ENCODE measurements around the gene NCEH1. TPM values are rescaled to one million over a fixed set of nuclear protein-coding genes. Genes with fewer than 3 reads are reported as not detected.
A peak's percentile ranks its signal among the peaks of the same experiment; 100 is the strongest.

The NCEH1 gene
- total RNA-seq, 4 donors from 2014 or later, result 4.5 to 9.3 (median 6.1) TPM

DNA sequence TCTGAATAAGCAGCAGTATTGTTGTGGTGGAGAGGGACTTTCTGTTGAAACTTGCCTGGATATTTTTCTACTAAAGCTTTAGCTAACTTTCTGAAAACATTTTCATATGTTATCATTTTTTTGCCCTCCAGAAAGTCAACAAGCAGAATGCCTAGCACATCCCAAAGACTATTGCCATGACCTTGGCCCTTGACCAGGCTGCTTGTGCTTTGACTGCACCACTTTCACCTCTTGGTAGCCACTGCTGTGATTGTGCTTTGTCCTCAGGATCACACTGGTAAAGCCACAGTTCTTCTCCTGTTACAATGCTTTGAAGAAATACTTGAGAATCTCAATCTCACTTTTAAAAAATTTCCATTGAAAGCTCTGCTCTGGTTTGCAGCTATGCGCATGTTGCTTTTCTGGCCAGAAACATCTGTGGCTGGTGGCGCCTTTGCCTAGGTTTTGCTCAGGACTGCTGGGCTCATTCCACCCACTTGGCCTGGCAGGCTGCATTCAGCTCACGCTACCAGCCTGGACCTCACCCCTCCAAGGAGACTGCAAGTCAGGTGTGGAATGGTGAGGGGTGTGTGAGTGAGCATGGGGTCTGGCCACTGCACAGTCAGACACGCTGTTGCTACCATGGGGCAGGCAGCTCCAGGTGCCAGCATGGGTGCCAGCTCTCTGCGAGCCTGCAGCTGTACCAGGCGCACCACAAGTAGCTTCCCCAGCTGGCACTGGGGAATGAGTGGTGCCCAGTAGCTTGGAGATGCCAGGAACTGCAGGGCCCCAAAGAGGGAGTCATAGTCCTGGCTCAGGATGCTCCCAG, 97.8 kb downstream of the NCEH1 start:
- Histone ChIP-seq H3K27ac (no peak overlapping the region), H3K4me1 (peaks cover 0 to 18% (median 0%) of the 10 kb centered on the region in 3 donors), H3K36me3 (no peaks in the 10 kb centered on the region), H3K27me3 (no peaks in the 10 kb centered on the region), H3K9me3 (no peaks in the 10 kb centered on the region), H3K4me3 (no peak overlapping the region)
- WGBS, 2 donors (ENCODE audit: low coverage in 1 of 2), result 100% methylated on average over 1 of the region's 6 CpGs; no CpG with 5 or more reads in 1 of the 2 donors
- no peak for TF ChIP-seq CTCF (IDR thresholded peaks at IDR 0.05)
- TF ChIP-seq POLR2AphosphoS5 (IDR thresholded peaks at IDR 0.05), result no peak
- no peak for ATAC-seq

- Histone ChIP-seq H3K4me3 (no peak overlapping the region), H3K9me3 (no peaks in the 10 kb centered on the region), H3K36me3 (no peaks in the 10 kb centered on the region), H3K27me3 (no peaks in the 10 kb centered on the region), H3K4me1 (peaks cover 0 to 14% (median 0%) of the 10 kb centered on the region in 3 donors), H3K27ac (peak overlapping the region in 1 of 4 donors; percentile 51)
- 90 to 92% methylated on average over 6 of the region's 6 CpGs for WGBS, 2 donors (ENCODE audit: low coverage in 1 of 2)
- ATAC-seq, result no peak
- TF ChIP-seq POLR2AphosphoS5 (IDR thresholded peaks at IDR 0.05), result no peak
- no peak for TF ChIP-seq EP300 (IDR thresholded peaks at IDR 0.05)
- TF ChIP-seq POLR2A (IDR thresholded peaks at IDR 0.05), result no peak
- TF ChIP-seq CTCF (IDR thresholded peaks at IDR 0.05), result no peak
Measured at GRCh38 chr3:172609750-172610149, 101.1 kb downstream of the NCEH1 start.

- Histone ChIP-seq H3K27me3 (no peaks in the 10 kb centered on the region), H3K4me1 (peaks cover 0 to 14% (median 0%) of the 10 kb centered on the region in 3 donors), H3K9me3 (no peaks in the 10 kb centered on the region), H3K36me3 (no peaks in the 10 kb centered on the region), H3K4me3 (no peak overlapping the region), H3K27ac (peak overlapping the region in 2 of 4 donors; percentile 18 to 51)
- TF ChIP-seq EP300 (IDR thresholded peaks at IDR 0.05) (no peak), POLR2AphosphoS5 (IDR thresholded peaks at IDR 0.05) (peak; percentile 14)
- WGBS, 2 donors (ENCODE audit: low coverage in 1 of 2), result 58 to 61% methylated on average over 2 of the region's 2 CpGs
- ATAC-seq, result peak; percentile 13
Measured at GRCh38 chr3:172608575-172608974, 102.3 kb downstream of the NCEH1 start.

- Histone ChIP-seq H3K9me3 (no peaks in the 10 kb centered on the region), H3K36me3 (no peaks in the 10 kb centered on the region), H3K4me1 (peaks cover 0 to 14% (median 0%) of the 10 kb centered on the region in 3 donors), H3K27me3 (no peaks in the 10 kb centered on the region), H3K4me3 (no peak overlapping the region), H3K27ac (peak overlapping the region in 3 of 4 donors; percentile 28 to 51 (median 46))
- no peak for ATAC-seq
- WGBS, 2 donors (ENCODE audit: low coverage in 1 of 2), result 57 to 80% methylated on average over 2 of the region's 2 CpGs
- TF ChIP-seq CTCF (IDR thresholded peaks at IDR 0.05), result no peak
- no peak for TF ChIP-seq POLR2A (IDR thresholded peaks at IDR 0.05)
- no peak for TF ChIP-seq POLR2AphosphoS5 (IDR thresholded peaks at IDR 0.05)
- TF ChIP-seq EP300 (IDR thresholded peaks at IDR 0.05), result no peak
Measured at GRCh38 chr3:172607305-172608121, 103.4 kb downstream of the NCEH1 start.

GRCh38 chr3:172606021-172606420, 104.8 kb downstream of the NCEH1 start:
- TF ChIP-seq POLR2A (IDR thresholded peaks at IDR 0.05) (no peak), CTCF (IDR thresholded peaks at IDR 0.05) (no peak), EP300 (IDR thresholded peaks at IDR 0.05) (no peak)
- Histone ChIP-seq H3K9me3 (no peaks in the 10 kb centered on the region), H3K4me1 (peaks cover 0 to 14% (median 0%) of the 10 kb centered on the region in 3 donors), H3K36me3 (no peaks in the 10 kb centered on the region), H3K27me3 (no peaks in the 10 kb centered on the region), H3K27ac (no peak overlapping the region), H3K4me3 (no peak overlapping the region)
- ATAC-seq, result no peak
- 76 to 88% methylated on average over 3 to 5 of the region's 5 CpGs for WGBS, 2 donors (ENCODE audit: low coverage in 1 of 2)
